HG03097 (cell line): Measurements from ENCODE around the gene MRPL27.

Experiments used
- ATAC-seq: cut with Tn5 transposase; IDR thresholded peaks from one replicate; pipeline ENCODE4 v1.9.1; 2021; ENCODE audit not compliant: unreplicated experiment, low FRiP score

The MRPL27 gene

GRCh38 chr17:50388728-50389127, 15.7 kb upstream of the MRPL27 start:
- ATAC-seq: no peak

- ATAC-seq: no peak
These were observed 13.5 kb upstream of the MRPL27 start for GRCh38 chr17:50386510-50386909.

- no peak for ATAC-seq
These were observed 9.9 kb upstream of the MRPL27 start for GRCh38 chr17:50382931-50383330.

GRCh38 chr17:50381920-50382319, 8.9 kb upstream of the MRPL27 start:
- no peak for ATAC-seq

GRCh38 chr17:50381260-50381815, 8.4 kb upstream of the MRPL27 start:
- no peak for ATAC-seq

GRCh38 chr17:50380369-50381259, 7.6 kb upstream of the MRPL27 start:
- ATAC-seq: no peak

GRCh38 chr17:50379351-50380132, 6.6 kb upstream of the MRPL27 start:
- ATAC-seq: no peak

- no peak for ATAC-seq
These were observed 3.0 kb upstream of the MRPL27 start for GRCh38 chr17:50375858-50376538.

- no peak for ATAC-seq
These were observed 721 bp upstream of the MRPL27 start for GRCh38 chr17:50373705-50374104.

GRCh38 chr17:50372222-50372757, 694 bp downstream of the MRPL27 start:
- ATAC-seq: no peak

GRCh38 chr17:50371526-50371925, 1.5 kb downstream of the MRPL27 start:
- no peak for ATAC-seq

- ATAC-seq: no peak
These were observed 2.9 kb downstream of the MRPL27 start for GRCh38 chr17:50370052-50370451.

- no peak for ATAC-seq
These were observed 5.6 kb downstream of the MRPL27 start for GRCh38 chr17:50367401-50367800.

GRCh38 chr17:50365649-50366393, 7.2 kb downstream of the MRPL27 start:
- no peak for ATAC-seq

- ATAC-seq: no peak
These were observed 7.8 kb downstream of the MRPL27 start for GRCh38 chr17:50365165-50365564.

GRCh38 chr17:50364715-50365114, 8.3 kb downstream of the MRPL27 start:
- ATAC-seq: no peak

GRCh38 chr17:50364061-50364458, 8.9 kb downstream of the MRPL27 start:
- no peak for ATAC-seq

- no peak for ATAC-seq
These were observed 9.5 kb downstream of the MRPL27 start for GRCh38 chr17:50363217-50364060.

- ATAC-seq: no peak
These were observed 10.3 kb downstream of the MRPL27 start for GRCh38 chr17:50362661-50363060.
